ENCODE results near the gene FBXO27. TPM values are rescaled to one million over a fixed set of nuclear protein-coding genes. Genes with fewer than 3 reads are reported as not detected.

FBXO27 gene
- total RNA-seq, 1 experiment from 2014 or later = 0.28 TPM

DNA sequence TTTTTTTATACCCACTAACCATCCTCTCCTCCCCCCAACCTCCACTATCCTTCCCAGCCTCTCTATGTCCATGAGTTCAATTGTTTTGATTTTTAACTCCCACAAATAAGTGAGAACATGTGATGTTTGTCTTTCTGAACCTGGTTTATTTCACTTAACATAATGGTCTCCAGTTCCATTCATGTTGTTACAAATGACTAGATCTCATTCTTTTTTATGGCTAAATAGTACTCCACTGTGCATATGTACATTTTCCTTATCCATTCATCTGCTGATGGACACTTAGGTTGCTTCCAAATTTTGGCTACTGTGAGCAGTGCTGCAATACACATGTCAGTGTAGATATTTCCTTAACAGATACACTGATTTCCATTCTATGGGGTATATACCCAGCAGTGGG, 27.0 kb upstream of the FBXO27 start:
- DNase-seq (ENCODE audit: unreplicated experiment) = no peak
- intact Hi-C loops (cut with micrococcal nuclease) = no loop called here
- Mint-ChIP-seq H3K27ac (ENCODE audit: low read depth, unreplicated experiment) (no peak overlapping the region), H3K9me3 (ENCODE audit: unreplicated experiment) (peaks cover 7% of the 10 kb centered on the region), H3K27me3 (ENCODE audit: insufficient read depth, unreplicated experiment) (no peaks in the 10 kb centered on the region), H3K4me3 (ENCODE audit: unreplicated experiment) (no peak overlapping the region), H3K36me3 (ENCODE audit: insufficient read depth, unreplicated experiment) (no peaks in the 10 kb centered on the region), H3K4me1 (ENCODE audit: insufficient read depth, unreplicated experiment) (no peaks in the 10 kb centered on the region)
- ChIA-PET POLR2A (no interaction called here), CTCF (interaction anchor here (0.6 kb wide), 1 partner anchor 13 kb away, joined by 3 read pairs; no protein-coding TSS in a partner anchor)
- TF ChIP-seq, protein P1, sequence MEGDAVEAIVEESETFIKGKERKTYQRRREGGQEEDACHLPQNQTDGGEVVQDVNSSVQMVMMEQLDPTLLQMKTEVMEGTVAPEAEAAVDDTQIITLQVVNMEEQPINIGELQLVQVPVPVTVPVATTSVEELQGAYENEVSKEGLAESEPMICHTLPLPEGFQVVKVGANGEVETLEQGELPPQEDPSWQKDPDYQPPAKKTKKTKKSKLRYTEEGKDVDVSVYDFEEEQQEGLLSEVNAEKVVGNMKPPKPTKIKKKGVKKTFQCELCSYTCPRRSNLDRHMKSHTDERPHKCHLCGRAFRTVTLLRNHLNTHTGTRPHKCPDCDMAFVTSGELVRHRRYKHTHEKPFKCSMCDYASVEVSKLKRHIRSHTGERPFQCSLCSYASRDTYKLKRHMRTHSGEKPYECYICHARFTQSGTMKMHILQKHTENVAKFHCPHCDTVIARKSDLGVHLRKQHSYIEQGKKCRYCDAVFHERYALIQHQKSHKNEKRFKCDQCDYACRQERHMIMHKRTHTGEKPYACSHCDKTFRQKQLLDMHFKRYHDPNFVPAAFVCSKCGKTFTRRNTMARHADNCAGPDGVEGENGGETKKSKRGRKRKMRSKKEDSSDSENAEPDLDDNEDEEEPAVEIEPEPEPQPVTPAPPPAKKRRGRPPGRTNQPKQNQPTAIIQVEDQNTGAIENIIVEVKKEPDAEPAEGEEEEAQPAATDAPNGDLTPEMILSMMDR (IDR thresholded peaks at IDR 0.05; ENCODE audit: unreplicated experiment) = no peak
- BruUV-seq (replicated peaks) = no TSS peak

DNA sequence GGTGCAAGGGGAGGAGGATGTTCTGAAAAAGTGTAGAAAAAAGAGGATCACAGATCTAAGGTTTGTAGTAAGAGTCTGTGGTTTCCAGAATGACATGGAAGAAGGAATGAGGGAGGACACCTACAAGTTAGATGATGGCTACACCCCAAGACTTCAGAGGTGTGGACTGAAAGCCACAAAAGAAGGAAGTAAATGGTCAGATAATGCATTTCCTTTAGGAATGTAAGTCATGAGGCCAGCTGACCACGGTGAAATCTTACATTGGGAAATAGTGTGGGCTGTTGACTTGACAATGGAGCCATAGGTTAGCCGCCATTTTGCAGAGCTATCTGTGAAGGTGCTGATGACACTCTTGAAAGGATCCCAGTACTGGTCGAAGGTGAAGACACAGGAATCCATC, 25.3 kb upstream of the FBXO27 start:
- Mint-ChIP-seq H3K27ac (ENCODE audit: low read depth, unreplicated experiment) (no peak overlapping the region), H3K4me3 (ENCODE audit: unreplicated experiment) (no peak overlapping the region), H3K36me3 (ENCODE audit: insufficient read depth, unreplicated experiment) (no peaks in the 10 kb centered on the region), H3K4me1 (ENCODE audit: insufficient read depth, unreplicated experiment) (no peaks in the 10 kb centered on the region), H3K9me3 (ENCODE audit: unreplicated experiment) (peaks cover 7% of the 10 kb centered on the region), H3K27me3 (ENCODE audit: insufficient read depth, unreplicated experiment) (no peaks in the 10 kb centered on the region)
- intact Hi-C loops (cut with micrococcal nuclease) = no loop called here
- TF ChIP-seq, protein P1 (IDR thresholded peaks at IDR 0.05; ENCODE audit: unreplicated experiment) = no peak
- POLR2A ChIA-PET = interaction anchor here (0.6 kb wide), 1 partner anchor 72 kb away, joined by 3 read pairs; no protein-coding TSS in a partner anchor
- DNase-seq (ENCODE audit: unreplicated experiment) = no peak
- no TSS peak for BruUV-seq (replicated peaks)
- CTCF ChIA-PET = no interaction called here

DNA sequence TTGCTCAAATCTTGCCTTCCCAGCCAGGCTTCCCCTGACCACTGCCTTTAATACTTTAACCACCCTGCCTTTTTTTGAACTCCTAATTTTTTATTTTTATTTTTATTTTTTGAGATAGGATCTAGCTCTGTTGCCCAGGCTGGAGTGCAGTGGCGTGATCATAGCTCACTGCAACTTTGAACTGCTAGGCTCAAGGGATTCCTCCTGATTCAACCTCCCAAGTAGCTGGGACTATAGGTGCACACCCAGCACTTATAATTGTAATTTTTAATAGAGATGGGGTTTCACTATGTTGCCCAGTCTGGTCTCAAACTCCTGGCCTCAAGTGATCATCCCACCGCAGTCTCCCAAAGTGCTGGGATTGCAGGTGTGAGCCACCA, 21.7 kb upstream of the FBXO27 start:
- H3K4me3 Mint-ChIP-seq (ENCODE audit: unreplicated experiment) = no peak overlapping the region
- ChIA-PET POLR2A (interaction anchor here (0.6 kb wide), 1 partner anchor 14 kb away, joined by 4 read pairs; no protein-coding TSS in a partner anchor), CTCF (no interaction called here)
- H3K36me3 Mint-ChIP-seq (ENCODE audit: insufficient read depth, unreplicated experiment) = no peaks in the 10 kb centered on the region
- H3K4me1 Mint-ChIP-seq (ENCODE audit: insufficient read depth, unreplicated experiment) = no peaks in the 10 kb centered on the region
- no peak overlapping the region for H3K27ac Mint-ChIP-seq (ENCODE audit: low read depth, unreplicated experiment)
- BruUV-seq (replicated peaks) = no TSS peak
- DNase-seq (ENCODE audit: unreplicated experiment) = no peak
- H3K9me3 Mint-ChIP-seq (ENCODE audit: unreplicated experiment) = peaks cover 7% of the 10 kb centered on the region
- TF ChIP-seq, protein P1 (IDR thresholded peaks at IDR 0.05; ENCODE audit: unreplicated experiment) = no peak
- H3K27me3 Mint-ChIP-seq (ENCODE audit: insufficient read depth, unreplicated experiment) = no peaks in the 10 kb centered on the region
- intact Hi-C loops (cut with micrococcal nuclease) = no loop called here

DNA sequence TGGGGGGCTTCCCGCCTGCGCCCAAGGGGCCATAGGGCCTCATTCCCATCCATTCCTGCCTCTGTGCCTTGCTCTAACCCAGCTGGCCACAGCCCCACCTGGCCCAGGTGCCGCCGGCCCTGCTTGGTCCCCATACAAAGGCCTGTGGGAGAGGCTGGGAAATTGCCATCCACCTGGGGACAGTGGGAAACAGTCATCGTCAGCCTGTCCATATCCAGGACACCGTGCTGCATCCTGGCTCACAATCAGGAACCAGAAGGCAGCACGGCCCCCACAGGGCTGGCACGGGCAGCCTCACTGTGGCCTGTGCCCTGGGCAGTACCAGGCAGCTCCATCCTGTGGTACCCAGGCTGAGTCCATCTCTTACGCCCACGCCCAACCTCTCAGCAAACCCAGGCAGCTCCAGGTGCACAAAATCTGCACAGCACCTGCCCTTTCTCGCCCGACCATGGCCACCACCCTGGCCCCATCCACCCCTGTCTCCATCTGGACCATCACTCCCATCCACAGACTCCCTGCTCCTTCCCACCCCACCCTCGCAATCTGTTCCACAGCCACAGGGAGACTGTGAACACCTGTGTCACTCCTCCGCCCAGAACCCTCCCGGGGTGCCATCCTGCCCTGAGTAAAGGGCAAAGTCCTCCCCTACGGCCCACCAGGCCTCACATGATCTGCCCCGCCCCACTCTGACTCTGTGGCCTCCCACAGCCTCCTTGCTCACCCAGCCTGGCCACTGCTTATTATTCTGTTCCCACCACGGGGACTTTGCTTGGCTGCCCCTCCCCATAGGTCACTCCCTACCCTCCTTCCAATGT, 21.1 kb upstream of the FBXO27 start:
- TF ChIP-seq, protein P1 (IDR thresholded peaks at IDR 0.05; ENCODE audit: unreplicated experiment) = no peak
- CTCF ChIA-PET = interaction anchor here (0.7 kb wide), 1 partner anchor 95 kb away, joined by 3 read pairs; no protein-coding TSS in a partner anchor
- no peak for DNase-seq (ENCODE audit: unreplicated experiment)
- H3K9me3 Mint-ChIP-seq (ENCODE audit: unreplicated experiment) = peaks cover 7% of the 10 kb centered on the region
- no peaks in the 10 kb centered on the region for H3K4me1 Mint-ChIP-seq (ENCODE audit: insufficient read depth, unreplicated experiment)
- H3K36me3 Mint-ChIP-seq (ENCODE audit: insufficient read depth, unreplicated experiment) = no peaks in the 10 kb centered on the region
- intact Hi-C loops (cut with micrococcal nuclease) = no loop called here
- no TSS peak for BruUV-seq (replicated peaks)
- no peaks in the 10 kb centered on the region for H3K27me3 Mint-ChIP-seq (ENCODE audit: insufficient read depth, unreplicated experiment)
- no peak overlapping the region for H3K27ac Mint-ChIP-seq (ENCODE audit: low read depth, unreplicated experiment)
- POLR2A ChIA-PET = interaction anchor here (0.6 kb wide), 1 partner anchor 13 kb away, joined by 4 read pairs; no protein-coding TSS in a partner anchor
- no peak overlapping the region for H3K4me3 Mint-ChIP-seq (ENCODE audit: unreplicated experiment)
